ENCODE results near the gene MYL9.

- TF ChIP-seq POLR2A (IDR thresholded peaks at IDR 0.05; ENCODE audit: low read depth, low read length) (peak; percentile 85; the same call in 1 of the 2 replicates), TAF1 (IDR thresholded peaks at IDR 0.05; ENCODE audit: borderline replicate concordance, low read depth, low read length) (0 out of 2 replicates have a peak, but pooled peaks have one; percentile 13)
Measured at GRCh38 chr20:36573103-36573797, 31.9 kb downstream of the MYL9 start, which contains the start of gene TGIF2.

All from GM12892 (cell line).